Measurements from ENCODE around the gene HLA-F.

The HLA-F gene

DNA sequence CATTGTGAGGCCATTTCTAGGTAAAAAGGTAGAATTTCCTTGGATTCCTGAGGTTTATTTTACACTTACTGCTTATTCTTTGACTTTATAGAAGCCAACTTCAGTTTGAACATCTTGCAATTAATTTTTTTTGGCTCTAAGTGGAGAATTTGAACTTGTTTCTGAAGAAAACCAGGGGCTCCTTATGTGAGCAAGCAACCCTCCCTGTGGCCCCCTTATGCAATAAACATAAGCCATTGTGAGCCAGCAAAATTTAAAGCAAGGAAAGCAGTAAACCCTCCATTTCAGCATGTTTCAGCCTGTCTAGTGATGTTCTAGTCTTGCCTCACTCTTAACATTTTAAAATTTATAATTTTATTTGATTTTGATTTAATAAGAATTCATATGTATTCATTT, 5.6 kb downstream of the HLA-F start:
- ATAC-seq (ENCODE audit: insufficient read depth, low read depth), result no peak
- H3K79me2 ChIP-seq (ENCODE audit: insufficient read depth, low read length), result no peaks in the 10 kb centered on the region
- H3K27me3 ChIP-seq (ENCODE audit: insufficient read depth, low read length, poor library complexity), result peaks cover 7% of the 10 kb centered on the region
- H3K4me3 ChIP-seq (ENCODE audit: low read depth in 1 of 2, low read length in 2 of 2), result no peak overlapping the region
- H4K20me1 ChIP-seq (ENCODE audit: insufficient read depth, low read length), result no peaks in the 10 kb centered on the region
- no peak overlapping the region for H3K9ac ChIP-seq (ENCODE audit: low read depth, low read length)
- H3K36me3 ChIP-seq (ENCODE audit: insufficient read depth, low read length), result no peaks in the 10 kb centered on the region
- H3K9me3 ChIP-seq (ENCODE audit: insufficient read depth, low read length, severe bottlenecking), result no peaks in the 10 kb centered on the region
- H3K4me1 ChIP-seq (ENCODE audit: insufficient read depth, low read length), result no peaks in the 10 kb centered on the region
- H3K27ac ChIP-seq (ENCODE audit: low read length), result no peak overlapping the region
- no peak overlapping the region for H2AFZ ChIP-seq (ENCODE audit: low read depth, low read length)
- no peak for TF ChIP-seq EZH2 (IDR thresholded peaks at IDR 0.05; ENCODE audit: borderline replicate concordance, low read depth, low read length, severe bottlenecking)
- TF ChIP-seq, protein P1, sequence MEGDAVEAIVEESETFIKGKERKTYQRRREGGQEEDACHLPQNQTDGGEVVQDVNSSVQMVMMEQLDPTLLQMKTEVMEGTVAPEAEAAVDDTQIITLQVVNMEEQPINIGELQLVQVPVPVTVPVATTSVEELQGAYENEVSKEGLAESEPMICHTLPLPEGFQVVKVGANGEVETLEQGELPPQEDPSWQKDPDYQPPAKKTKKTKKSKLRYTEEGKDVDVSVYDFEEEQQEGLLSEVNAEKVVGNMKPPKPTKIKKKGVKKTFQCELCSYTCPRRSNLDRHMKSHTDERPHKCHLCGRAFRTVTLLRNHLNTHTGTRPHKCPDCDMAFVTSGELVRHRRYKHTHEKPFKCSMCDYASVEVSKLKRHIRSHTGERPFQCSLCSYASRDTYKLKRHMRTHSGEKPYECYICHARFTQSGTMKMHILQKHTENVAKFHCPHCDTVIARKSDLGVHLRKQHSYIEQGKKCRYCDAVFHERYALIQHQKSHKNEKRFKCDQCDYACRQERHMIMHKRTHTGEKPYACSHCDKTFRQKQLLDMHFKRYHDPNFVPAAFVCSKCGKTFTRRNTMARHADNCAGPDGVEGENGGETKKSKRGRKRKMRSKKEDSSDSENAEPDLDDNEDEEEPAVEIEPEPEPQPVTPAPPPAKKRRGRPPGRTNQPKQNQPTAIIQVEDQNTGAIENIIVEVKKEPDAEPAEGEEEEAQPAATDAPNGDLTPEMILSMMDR (IDR thresholded peaks at IDR 0.05; ENCODE audit: borderline replicate concordance, extremely low read depth, low read length, poor library complexity, severe bottlenecking), result no peak
- no peak for DNase-seq
- H3K4me2 ChIP-seq (ENCODE audit: insufficient read depth, low read length), result no peak overlapping the region

DNA sequence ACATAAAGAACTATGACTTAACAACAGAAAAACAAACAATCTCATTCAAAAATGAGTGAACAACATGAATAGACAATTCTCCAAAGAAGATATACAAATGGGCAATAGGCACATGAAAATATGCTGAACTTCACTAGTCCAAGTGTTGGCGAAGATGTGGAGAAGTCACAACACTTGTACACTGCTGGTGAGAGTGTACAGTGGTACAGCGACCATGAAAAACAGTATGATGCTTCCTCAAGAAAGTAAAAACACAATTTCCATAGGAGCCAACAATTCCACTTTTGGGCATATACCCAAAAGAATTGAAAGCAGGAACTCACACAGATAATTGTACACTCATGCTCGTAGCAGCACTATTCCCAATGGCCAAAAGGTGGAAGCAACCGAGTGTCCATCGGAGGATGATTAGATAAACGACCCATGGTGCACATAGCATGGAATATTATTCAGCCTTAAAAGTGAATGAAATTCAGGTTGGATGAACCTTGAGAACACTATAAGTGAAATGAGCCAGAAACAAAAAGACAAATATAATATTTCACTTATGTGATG, 6.6 kb downstream of the HLA-F start:
- H3K9ac ChIP-seq (ENCODE audit: low read depth, low read length), result no peak overlapping the region
- peaks cover 11% of the 10 kb centered on the region for H3K27me3 ChIP-seq (ENCODE audit: insufficient read depth, low read length, poor library complexity)
- DNase-seq (no peak), ATAC-seq (ENCODE audit: insufficient read depth, low read depth) (no peak)
- no peak overlapping the region for H3K27ac ChIP-seq (ENCODE audit: low read length)
- no peaks in the 10 kb centered on the region for H3K79me2 ChIP-seq (ENCODE audit: insufficient read depth, low read length)
- no peaks in the 10 kb centered on the region for H3K36me3 ChIP-seq (ENCODE audit: insufficient read depth, low read length)
- no peak overlapping the region for H3K4me3 ChIP-seq (ENCODE audit: low read depth in 1 of 2, low read length in 2 of 2)
- no peak overlapping the region for H3K4me2 ChIP-seq (ENCODE audit: insufficient read depth, low read length)
- no peaks in the 10 kb centered on the region for H3K9me3 ChIP-seq (ENCODE audit: insufficient read depth, low read length, severe bottlenecking)
- H4K20me1 ChIP-seq (ENCODE audit: insufficient read depth, low read length), result no peaks in the 10 kb centered on the region
- no peak overlapping the region for H2AFZ ChIP-seq (ENCODE audit: low read depth, low read length)
- no peaks in the 10 kb centered on the region for H3K4me1 ChIP-seq (ENCODE audit: insufficient read depth, low read length)
- TF ChIP-seq, protein P1 (IDR thresholded peaks at IDR 0.05; ENCODE audit: borderline replicate concordance, extremely low read depth, low read length, poor library complexity, severe bottlenecking), result no peak
- no peak for TF ChIP-seq EZH2 (IDR thresholded peaks at IDR 0.05; ENCODE audit: borderline replicate concordance, low read depth, low read length, severe bottlenecking)

DNA sequence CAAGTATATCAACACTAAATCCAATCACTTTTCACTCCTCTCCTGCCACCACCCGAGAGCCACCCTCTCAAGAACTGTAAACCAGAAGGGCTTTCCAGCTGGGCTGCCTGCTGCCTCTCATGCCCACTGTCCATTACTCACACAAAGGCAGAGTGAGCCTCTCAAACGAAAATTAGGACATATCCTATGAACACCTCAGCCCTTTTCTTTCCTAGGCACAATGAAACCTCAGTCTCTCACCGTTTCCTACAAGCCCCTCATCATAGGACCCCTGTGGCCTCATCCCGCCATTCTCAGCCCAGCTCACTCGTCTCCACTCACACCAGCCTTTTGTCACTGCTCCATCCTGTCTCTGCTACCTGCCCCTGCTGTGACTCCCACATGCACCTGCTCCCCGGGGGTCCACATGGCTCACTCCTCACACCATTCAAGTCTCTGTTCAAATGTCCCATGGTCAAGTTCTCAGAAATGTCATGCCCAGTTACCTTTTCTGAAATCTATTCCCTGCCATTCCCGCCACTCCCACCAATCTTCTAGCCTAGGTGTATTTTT, 7.4 kb downstream of the HLA-F start:
- TF ChIP-seq EZH2 (IDR thresholded peaks at IDR 0.05; ENCODE audit: borderline replicate concordance, low read depth, low read length, severe bottlenecking), result no peak
- H3K4me3 ChIP-seq (ENCODE audit: low read depth in 1 of 2, low read length in 2 of 2), result no peak overlapping the region
- no peak overlapping the region for H2AFZ ChIP-seq (ENCODE audit: low read depth, low read length)
- H3K9me3 ChIP-seq (ENCODE audit: insufficient read depth, low read length, severe bottlenecking), result no peaks in the 10 kb centered on the region
- DNase-seq, result no peak
- no peak overlapping the region for H3K4me2 ChIP-seq (ENCODE audit: insufficient read depth, low read length)
- no peaks in the 10 kb centered on the region for H3K36me3 ChIP-seq (ENCODE audit: insufficient read depth, low read length)
- H4K20me1 ChIP-seq (ENCODE audit: insufficient read depth, low read length), result no peaks in the 10 kb centered on the region
- H3K79me2 ChIP-seq (ENCODE audit: insufficient read depth, low read length), result no peaks in the 10 kb centered on the region
- peaks cover 11% of the 10 kb centered on the region for H3K27me3 ChIP-seq (ENCODE audit: insufficient read depth, low read length, poor library complexity)
- H3K27ac ChIP-seq (ENCODE audit: low read length), result no peak overlapping the region
- no peaks in the 10 kb centered on the region for H3K4me1 ChIP-seq (ENCODE audit: insufficient read depth, low read length)
- no peak overlapping the region for H3K9ac ChIP-seq (ENCODE audit: low read depth, low read length)
- ATAC-seq (ENCODE audit: insufficient read depth, low read depth), result no peak

DNA sequence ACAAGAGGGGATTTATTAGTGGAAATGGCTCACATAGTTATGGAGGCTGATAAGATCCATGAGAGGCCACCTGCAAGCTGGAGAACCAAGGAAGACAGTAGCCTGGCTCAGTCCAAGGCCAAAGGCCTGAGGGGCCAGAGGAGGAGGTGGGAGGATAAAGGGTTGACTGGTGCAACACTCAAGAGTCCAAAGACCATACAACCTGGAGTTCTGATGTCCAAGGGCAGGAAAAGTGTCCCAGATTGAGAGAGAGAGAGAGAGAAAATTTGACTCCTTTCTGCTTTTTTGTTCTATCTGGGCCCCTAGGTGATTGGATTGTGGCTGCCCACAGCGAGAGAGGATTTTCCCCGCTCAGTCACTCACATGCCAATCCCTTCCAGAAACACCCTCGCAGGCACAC, 8.0 kb downstream of the HLA-F start:
- no peak overlapping the region for H3K27ac ChIP-seq (ENCODE audit: low read length)
- TF ChIP-seq, protein P1 (IDR thresholded peaks at IDR 0.05; ENCODE audit: borderline replicate concordance, extremely low read depth, low read length, poor library complexity, severe bottlenecking), result no peak
- no peak for TF ChIP-seq EZH2 (IDR thresholded peaks at IDR 0.05; ENCODE audit: borderline replicate concordance, low read depth, low read length, severe bottlenecking)
- ATAC-seq (ENCODE audit: insufficient read depth, low read depth), result no peak

More for the DNA sequence above, 8.0 kb downstream of the HLA-F start:
- Histone ChIP-seq H3K27me3 (ENCODE audit: insufficient read depth, low read length, poor library complexity) (peaks cover 11% of the 10 kb centered on the region), H3K4me3 (ENCODE audit: low read depth in 1 of 2, low read length in 2 of 2) (no peak overlapping the region), H3K9ac (ENCODE audit: low read depth, low read length) (no peak overlapping the region), H3K36me3 (ENCODE audit: insufficient read depth, low read length) (no peaks in the 10 kb centered on the region), H3K4me2 (ENCODE audit: insufficient read depth, low read length) (no peak overlapping the region), H2AFZ (ENCODE audit: low read depth, low read length) (no peak overlapping the region), H3K9me3 (ENCODE audit: insufficient read depth, low read length, severe bottlenecking) (no peaks in the 10 kb centered on the region), H3K79me2 (ENCODE audit: insufficient read depth, low read length) (no peaks in the 10 kb centered on the region), H4K20me1 (ENCODE audit: insufficient read depth, low read length) (no peaks in the 10 kb centered on the region), H3K4me1 (ENCODE audit: insufficient read depth, low read length) (no peaks in the 10 kb centered on the region)
- no peak for DNase-seq

Measured in DND-41 (cell line).